Activated B cell treated with CpG ODN at 0.5 μM for 24 hours (primary cell): Measurements from ENCODE around the gene MYO15B. TPM values are rescaled to one million over a fixed set of nuclear protein-coding genes. Genes with fewer than 3 reads are reported as not detected.
"Not testable (repeated sequence)": the region's sequence is repeated elsewhere in the genome, so short reads cannot be mapped to it uniquely, and the experiment has no call there.

Experiments
- ATAC-seq: fragments of 200-7000 bp; cut with Tn5 transposase; one replicate; pipeline ENCODE4 v1.10.0; 2021; ENCODE audit warnings: low read depth, mild to moderate bottlenecking, moderate library complexity
- CTCF ChIA-PET: fragments of 350-600 bp; sonication (Branson Sonifier 250); formaldehyde crosslinking; loops from one replicate; lab custom pipeline; 2021; ENCODE audit warnings: antibody characterized with exemption; lab: Charles Lee
- POLR2A ChIA-PET: fragments of 350-600 bp; sonication (Branson Sonifier 250); formaldehyde crosslinking; loops from one replicate; lab custom pipeline; 2021; ENCODE audit warnings: antibody characterized with exemption; lab: Charles Lee
- DNase-seq: peaks from one replicate; pipeline ENCODE4 v3.0.0; 2022
- H3K27ac Mint-ChIP-seq: one replicate; pipeline ENCODE4 v1.8.0; 2020; ENCODE audit warnings: mixed read lengths
- H3K27me3 Mint-ChIP-seq: one replicate; pipeline ENCODE4 v1.8.0; 2021; ENCODE audit warnings: mixed read lengths
- H3K36me3 Mint-ChIP-seq: one replicate; pipeline ENCODE4 v1.8.0; 2021; ENCODE audit warnings: low read depth, mixed read lengths
- H3K4me1 Mint-ChIP-seq: one replicate; pipeline ENCODE4 v1.8.0; 2021; ENCODE audit warnings: mixed read lengths
- H3K4me3 Mint-ChIP-seq: one replicate; pipeline ENCODE4 v1.8.0; 2020; ENCODE audit warnings: mild to moderate bottlenecking, mixed read lengths
- H3K9me3 Mint-ChIP-seq: one replicate; pipeline ENCODE4 v1.8.0; 2020; ENCODE audit warnings: mixed read lengths
- intact Hi-C: fragments of 100-400 bp; cut with micrococcal nuclease; formaldehyde crosslinking; loops from one replicate; pipeline ENCODE4 v1.15.1; 2024
- total RNA-seq: library from RNA; stranded (reverse); gene quantifications from 2 replicates; pipeline ENCODE4 v1.2.3, GENCODE V29; 2022
- TF ChIP-seq, protein P1 (sequence below): fragments of 200-600 bp; IDR thresholded peaks from one replicate; pipeline ENCODE4 v1.8.0; 2022; ENCODE audit warnings: antibody characterized with exemption, mild to moderate bottlenecking

Gene MYO15B
- total RNA-seq, 1 donor from 2014 or later, result 264 TPM

DNA sequence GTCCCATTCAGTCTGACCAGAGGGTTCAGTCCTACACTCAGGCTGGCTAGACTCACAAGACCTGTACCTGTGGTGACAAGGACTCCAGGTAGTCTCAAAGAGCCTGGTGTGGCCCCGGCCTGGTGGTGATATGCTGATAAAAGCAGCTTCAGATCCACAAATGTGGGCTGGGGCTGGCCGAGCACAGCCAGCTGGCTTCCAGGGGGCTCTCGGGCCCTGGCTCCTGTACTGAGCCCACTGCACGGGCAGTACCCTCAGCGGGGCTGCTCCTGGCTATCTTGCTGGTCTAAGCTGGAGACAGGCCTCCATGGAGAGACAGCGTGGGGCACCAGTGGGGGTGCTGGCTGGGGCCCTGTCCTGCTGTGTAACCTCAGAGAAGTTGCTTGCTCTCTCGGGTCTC is 50.0 kb downstream of the MYO15B start:
- POLR2A ChIA-PET, result no interaction called here
- intact Hi-C loops, result no loop called here
- no peak overlapping the region for H3K4me3 Mint-ChIP-seq
- TF ChIP-seq, protein P1, sequence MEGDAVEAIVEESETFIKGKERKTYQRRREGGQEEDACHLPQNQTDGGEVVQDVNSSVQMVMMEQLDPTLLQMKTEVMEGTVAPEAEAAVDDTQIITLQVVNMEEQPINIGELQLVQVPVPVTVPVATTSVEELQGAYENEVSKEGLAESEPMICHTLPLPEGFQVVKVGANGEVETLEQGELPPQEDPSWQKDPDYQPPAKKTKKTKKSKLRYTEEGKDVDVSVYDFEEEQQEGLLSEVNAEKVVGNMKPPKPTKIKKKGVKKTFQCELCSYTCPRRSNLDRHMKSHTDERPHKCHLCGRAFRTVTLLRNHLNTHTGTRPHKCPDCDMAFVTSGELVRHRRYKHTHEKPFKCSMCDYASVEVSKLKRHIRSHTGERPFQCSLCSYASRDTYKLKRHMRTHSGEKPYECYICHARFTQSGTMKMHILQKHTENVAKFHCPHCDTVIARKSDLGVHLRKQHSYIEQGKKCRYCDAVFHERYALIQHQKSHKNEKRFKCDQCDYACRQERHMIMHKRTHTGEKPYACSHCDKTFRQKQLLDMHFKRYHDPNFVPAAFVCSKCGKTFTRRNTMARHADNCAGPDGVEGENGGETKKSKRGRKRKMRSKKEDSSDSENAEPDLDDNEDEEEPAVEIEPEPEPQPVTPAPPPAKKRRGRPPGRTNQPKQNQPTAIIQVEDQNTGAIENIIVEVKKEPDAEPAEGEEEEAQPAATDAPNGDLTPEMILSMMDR, result no peak
- CTCF ChIA-PET, result interaction anchor here (7.4 to 11.7 kb wide), 2 partner anchors 16 to 112 kb away, joined by 72 to 346 read pairs; no protein-coding TSS in a partner anchor
- H3K27me3 Mint-ChIP-seq, result no peaks in the 10 kb centered on the region
- no peak for ATAC-seq
- H3K27ac Mint-ChIP-seq, result no peak overlapping the region
- H3K36me3 Mint-ChIP-seq, result peaks cover 3% of the 10 kb centered on the region
- no peak for DNase-seq
- H3K9me3 Mint-ChIP-seq, result no peaks in the 10 kb centered on the region
- H3K4me1 Mint-ChIP-seq, result peaks cover 13% of the 10 kb centered on the region

DNA sequence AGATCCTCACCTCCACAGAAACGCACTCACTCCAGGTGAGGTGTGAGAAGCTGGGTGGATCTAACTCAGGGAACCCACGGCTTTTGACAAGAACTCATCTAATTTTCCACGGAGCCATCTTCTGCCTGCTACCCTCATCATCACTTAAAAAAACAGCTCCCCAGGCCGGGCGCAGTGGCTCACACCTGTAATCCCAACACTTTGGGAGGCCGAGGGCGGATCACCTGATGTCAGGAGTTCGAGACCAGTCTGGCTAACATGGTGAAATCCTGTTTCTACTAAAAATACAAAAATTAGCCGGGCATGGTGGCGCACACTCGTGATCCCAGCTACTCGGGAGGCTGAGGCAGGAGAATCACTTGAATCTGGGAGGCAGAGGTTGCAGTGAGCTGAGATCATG is 50.4 kb downstream of the MYO15B start:
- POLR2A ChIA-PET, result not testable (repeated sequence)

DNA sequence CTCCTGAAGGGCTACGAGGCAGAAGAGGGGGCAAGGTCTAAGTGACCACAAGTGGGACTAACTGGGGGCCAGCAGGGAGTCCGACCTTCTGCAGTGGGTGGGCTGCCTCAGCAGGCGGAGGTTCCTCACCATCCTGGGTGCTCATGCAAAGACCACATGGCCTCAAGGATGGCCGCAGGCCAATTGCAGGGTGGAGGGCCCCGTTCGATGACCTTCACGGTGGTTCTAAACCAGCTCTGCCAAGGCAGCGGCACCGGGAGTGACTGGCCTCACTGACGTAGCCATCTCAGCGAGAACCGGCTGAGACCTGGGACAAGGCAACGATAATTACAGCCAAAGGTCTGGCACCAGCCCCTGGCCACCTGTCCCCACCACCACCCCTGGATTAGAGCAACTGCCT is 51.3 kb downstream of the MYO15B start:
- Mint-ChIP-seq H3K4me3 (no peak overlapping the region), H3K27ac (no peak overlapping the region), H3K9me3 (no peaks in the 10 kb centered on the region), H3K4me1 (peaks cover 2% of the 10 kb centered on the region), H3K27me3 (no peaks in the 10 kb centered on the region), H3K36me3 (peaks cover 3% of the 10 kb centered on the region)
- ATAC-seq, result no peak
- TF ChIP-seq, protein P1, result no peak
- intact Hi-C loops, result no loop called here
- CTCF ChIA-PET, result interaction anchor here (7.4 to 11.7 kb wide), 2 partner anchors 14 to 111 kb away, joined by 72 to 346 read pairs; no protein-coding TSS in a partner anchor
- POLR2A ChIA-PET, result no interaction called here
- no peak for DNase-seq

More for the DNA sequence above, 50.4 kb downstream of the MYO15B start:
- intact Hi-C loops, H3K36me3 Mint-ChIP-seq, H3K4me3 Mint-ChIP-seq, H3K27me3 Mint-ChIP-seq, DNase-seq, ATAC-seq, H3K27ac Mint-ChIP-seq, H3K9me3 Mint-ChIP-seq, H3K4me1 Mint-ChIP-seq: not testable (repeated sequence)
- CTCF ChIA-PET, result interaction anchor here (7.4 to 11.7 kb wide), 2 partner anchors 15 to 112 kb away, joined by 72 to 346 read pairs; no protein-coding TSS in a partner anchor

- Mint-ChIP-seq H3K36me3 (peaks cover 3% of the 10 kb centered on the region), H3K27ac (no peak overlapping the region), H3K4me3 (no peak overlapping the region), H3K9me3 (no peaks in the 10 kb centered on the region), H3K4me1 (no peaks in the 10 kb centered on the region), H3K27me3 (no peaks in the 10 kb centered on the region)
- intact Hi-C loops, result no loop called here
- DNase-seq (no peak), ATAC-seq (no peak)
- TF ChIP-seq, protein P1, result no peak
- ChIA-PET CTCF (interaction anchor here (11.7 kb wide), 1 partner anchor 110 kb away, joined by 346 read pairs; no protein-coding TSS in a partner anchor), POLR2A (no interaction called here)
These were observed 51.7 kb downstream of the MYO15B start for GRCh38 chr17:75639327-75639726.

DNA sequence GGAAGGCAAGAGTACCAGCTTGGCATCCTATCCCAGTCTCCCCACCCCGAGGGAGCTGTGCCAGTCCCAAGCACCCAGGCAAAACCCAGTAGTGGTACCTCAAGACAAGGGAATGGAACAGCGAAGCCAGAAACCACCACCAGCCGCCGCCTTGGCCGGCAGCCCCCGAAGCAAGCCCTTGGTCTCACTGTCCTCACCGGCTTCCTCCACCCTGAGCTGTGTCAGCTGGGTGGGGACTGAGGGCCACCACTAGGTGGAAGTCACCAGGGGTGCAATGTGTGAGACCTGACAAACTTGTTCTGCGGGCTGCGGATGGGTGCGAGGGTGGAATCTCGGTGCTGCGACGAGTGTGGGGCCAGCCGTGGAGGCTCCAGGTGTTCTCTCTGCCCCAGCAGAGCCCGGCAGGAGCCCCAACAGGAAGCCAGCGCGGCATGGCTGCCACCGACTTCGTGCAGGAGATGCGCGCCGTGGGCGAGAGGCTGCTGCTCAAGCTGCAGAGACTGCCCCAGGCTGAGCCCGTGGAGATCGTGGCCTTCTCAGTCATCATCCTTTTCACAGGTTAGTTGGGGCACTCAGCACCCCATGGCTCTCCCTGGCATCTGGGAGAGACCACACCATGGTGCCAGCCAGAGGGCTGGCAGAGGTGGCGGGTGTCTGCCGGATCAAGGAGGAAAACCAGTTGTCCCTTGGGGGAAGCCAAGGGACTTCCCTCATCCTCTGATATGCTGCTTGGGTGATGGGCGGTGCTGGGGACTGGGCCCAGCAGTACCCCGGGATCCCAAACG is 52.4 kb downstream of the MYO15B start:
- ChIA-PET POLR2A (no interaction called here), CTCF (no interaction called here)
- H3K9me3 Mint-ChIP-seq, result no peaks in the 10 kb centered on the region
- H3K4me3 Mint-ChIP-seq, result no peak overlapping the region
- TF ChIP-seq, protein P1, result no peak
- peaks cover 3% of the 10 kb centered on the region for H3K36me3 Mint-ChIP-seq
- DNase-seq (no peak), ATAC-seq (no peak)
- no peaks in the 10 kb centered on the region for H3K27me3 Mint-ChIP-seq
- H3K4me1 Mint-ChIP-seq, result no peaks in the 10 kb centered on the region
- intact Hi-C loops, result no loop called here
- H3K27ac Mint-ChIP-seq, result no peak overlapping the region
